ENCODE data around the gene FIP1L1.

DNA sequence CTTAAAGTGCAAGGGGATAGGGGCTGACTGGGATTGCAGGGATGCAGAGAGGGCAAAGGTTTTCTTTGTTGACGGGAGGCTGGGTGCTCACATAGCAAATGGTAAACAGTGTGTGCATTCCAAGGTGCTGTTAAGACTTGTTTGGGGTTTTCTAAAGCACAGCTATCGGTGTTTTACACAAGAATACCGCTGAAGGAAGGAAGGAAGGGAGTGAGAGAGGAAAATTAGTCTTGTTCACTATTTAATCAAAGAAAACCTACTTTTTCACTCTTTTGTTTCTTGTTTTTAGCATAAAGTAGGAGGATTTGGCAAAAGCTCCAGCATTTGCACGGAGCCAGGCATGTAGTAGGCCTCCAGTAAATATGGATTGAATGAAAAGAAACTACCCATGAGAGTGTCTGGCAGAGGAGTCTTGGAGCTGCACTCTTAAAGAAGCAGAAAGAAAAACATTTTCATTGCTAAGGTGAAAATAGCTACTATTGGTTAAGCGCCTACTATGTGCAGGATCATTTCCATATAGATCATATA is 99.7 kb downstream of the FIP1L1 start:
- no peak for TF ChIP-seq POLR2AphosphoS5 (IDR thresholded peaks at IDR 0.05; ENCODE audit: low read depth)
- TF ChIP-seq, protein P1, sequence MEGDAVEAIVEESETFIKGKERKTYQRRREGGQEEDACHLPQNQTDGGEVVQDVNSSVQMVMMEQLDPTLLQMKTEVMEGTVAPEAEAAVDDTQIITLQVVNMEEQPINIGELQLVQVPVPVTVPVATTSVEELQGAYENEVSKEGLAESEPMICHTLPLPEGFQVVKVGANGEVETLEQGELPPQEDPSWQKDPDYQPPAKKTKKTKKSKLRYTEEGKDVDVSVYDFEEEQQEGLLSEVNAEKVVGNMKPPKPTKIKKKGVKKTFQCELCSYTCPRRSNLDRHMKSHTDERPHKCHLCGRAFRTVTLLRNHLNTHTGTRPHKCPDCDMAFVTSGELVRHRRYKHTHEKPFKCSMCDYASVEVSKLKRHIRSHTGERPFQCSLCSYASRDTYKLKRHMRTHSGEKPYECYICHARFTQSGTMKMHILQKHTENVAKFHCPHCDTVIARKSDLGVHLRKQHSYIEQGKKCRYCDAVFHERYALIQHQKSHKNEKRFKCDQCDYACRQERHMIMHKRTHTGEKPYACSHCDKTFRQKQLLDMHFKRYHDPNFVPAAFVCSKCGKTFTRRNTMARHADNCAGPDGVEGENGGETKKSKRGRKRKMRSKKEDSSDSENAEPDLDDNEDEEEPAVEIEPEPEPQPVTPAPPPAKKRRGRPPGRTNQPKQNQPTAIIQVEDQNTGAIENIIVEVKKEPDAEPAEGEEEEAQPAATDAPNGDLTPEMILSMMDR (IDR thresholded peaks at IDR 0.05; ENCODE audit: insufficient read depth, low read length): no peak
- TF ChIP-seq, protein P2, sequence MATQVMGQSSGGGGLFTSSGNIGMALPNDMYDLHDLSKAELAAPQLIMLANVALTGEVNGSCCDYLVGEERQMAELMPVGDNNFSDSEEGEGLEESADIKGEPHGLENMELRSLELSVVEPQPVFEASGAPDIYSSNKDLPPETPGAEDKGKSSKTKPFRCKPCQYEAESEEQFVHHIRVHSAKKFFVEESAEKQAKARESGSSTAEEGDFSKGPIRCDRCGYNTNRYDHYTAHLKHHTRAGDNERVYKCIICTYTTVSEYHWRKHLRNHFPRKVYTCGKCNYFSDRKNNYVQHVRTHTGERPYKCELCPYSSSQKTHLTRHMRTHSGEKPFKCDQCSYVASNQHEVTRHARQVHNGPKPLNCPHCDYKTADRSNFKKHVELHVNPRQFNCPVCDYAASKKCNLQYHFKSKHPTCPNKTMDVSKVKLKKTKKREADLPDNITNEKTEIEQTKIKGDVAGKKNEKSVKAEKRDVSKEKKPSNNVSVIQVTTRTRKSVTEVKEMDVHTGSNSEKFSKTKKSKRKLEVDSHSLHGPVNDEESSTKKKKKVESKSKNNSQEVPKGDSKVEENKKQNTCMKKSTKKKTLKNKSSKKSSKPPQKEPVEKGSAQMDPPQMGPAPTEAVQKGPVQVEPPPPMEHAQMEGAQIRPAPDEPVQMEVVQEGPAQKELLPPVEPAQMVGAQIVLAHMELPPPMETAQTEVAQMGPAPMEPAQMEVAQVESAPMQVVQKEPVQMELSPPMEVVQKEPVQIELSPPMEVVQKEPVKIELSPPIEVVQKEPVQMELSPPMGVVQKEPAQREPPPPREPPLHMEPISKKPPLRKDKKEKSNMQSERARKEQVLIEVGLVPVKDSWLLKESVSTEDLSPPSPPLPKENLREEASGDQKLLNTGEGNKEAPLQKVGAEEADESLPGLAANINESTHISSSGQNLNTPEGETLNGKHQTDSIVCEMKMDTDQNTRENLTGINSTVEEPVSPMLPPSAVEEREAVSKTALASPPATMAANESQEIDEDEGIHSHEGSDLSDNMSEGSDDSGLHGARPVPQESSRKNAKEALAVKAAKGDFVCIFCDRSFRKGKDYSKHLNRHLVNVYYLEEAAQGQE (IDR thresholded peaks at IDR 0.05; ENCODE audit: insufficient replicate concordance, low read depth): no peak

All from HL-60 (cell line).